Vagina (tissue), 2 donors: ENCODE measurements around the gene LIG1.

Experiments
- POLR2A ChIP-seq, 2 donors: fragments of 450-650 bp; IDR thresholded peaks; one replicate each; pipeline ENCODE4 v1.6.1; 2017; ENCODE audit warnings: antibody characterized with exemption in 2 of 2, mild to moderate bottlenecking in 2 of 2, moderate library complexity in 2 of 2
- POLR2AphosphoS5 ChIP-seq, 2 donors: sonication (generic); formaldehyde crosslinking; IDR thresholded peaks; one replicate each; pipeline ENCODE4 v1.9.0; 2017; ENCODE audit warnings: antibody characterized with exemption in 2 of 2, mild to moderate bottlenecking in 2 of 2, low read depth in 1 of 2; ENCODE audit not compliant: insufficient read depth in 1 of 2
- TF ChIP-seq, protein P1 (sequence below), 3 experiments: fragments of 450-650 bp in 2 of 3; fragments of 200-600 bp in 1 of 3; sonication (generic) in 1 of 3; IDR thresholded peaks; one replicate each; pipeline ENCODE4 v1.5.1; 2017 to 2019; ENCODE audit warnings: antibody characterized with exemption in 3 of 3, mild to moderate bottlenecking in 2 of 3, moderate library complexity in 2 of 3

DNA sequence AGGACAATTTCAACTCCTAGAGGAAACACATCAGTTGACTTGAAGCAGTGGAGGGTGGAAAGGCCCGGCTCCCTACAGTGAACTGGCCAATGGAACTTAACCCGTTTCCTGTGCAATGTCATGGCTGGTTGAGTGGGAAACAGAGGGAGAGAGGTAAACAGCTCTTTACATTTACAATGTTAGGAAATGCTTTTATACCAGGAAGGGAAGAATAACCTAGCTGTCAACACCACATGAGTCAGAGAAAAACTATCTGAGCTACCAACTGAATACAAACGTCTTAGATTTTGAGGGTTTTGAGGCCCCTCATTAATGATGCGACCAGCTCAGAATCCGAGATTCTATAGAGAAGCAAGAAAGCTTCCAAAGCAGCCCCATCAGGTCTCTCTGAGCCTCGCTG lies 48.9 kb upstream of the LIG1 start:
- TF ChIP-seq, protein P1, sequence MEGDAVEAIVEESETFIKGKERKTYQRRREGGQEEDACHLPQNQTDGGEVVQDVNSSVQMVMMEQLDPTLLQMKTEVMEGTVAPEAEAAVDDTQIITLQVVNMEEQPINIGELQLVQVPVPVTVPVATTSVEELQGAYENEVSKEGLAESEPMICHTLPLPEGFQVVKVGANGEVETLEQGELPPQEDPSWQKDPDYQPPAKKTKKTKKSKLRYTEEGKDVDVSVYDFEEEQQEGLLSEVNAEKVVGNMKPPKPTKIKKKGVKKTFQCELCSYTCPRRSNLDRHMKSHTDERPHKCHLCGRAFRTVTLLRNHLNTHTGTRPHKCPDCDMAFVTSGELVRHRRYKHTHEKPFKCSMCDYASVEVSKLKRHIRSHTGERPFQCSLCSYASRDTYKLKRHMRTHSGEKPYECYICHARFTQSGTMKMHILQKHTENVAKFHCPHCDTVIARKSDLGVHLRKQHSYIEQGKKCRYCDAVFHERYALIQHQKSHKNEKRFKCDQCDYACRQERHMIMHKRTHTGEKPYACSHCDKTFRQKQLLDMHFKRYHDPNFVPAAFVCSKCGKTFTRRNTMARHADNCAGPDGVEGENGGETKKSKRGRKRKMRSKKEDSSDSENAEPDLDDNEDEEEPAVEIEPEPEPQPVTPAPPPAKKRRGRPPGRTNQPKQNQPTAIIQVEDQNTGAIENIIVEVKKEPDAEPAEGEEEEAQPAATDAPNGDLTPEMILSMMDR (IDR thresholded peaks at IDR 0.05): no peak
- TF ChIP-seq POLR2AphosphoS5 (IDR thresholded peaks at IDR 0.05; ENCODE audit: insufficient read depth in 1 of 2, low read depth in 1 of 2): no peak
- TF ChIP-seq POLR2A (IDR thresholded peaks at IDR 0.05): no peak
